Nephron (organoid): Measurements from ENCODE around the gene NTPCR.

Experiments used
- H3K27ac Mint-ChIP-seq, 3 experiments: 2 replicates each; pipeline ENCODE4 v1.8.0; 2020; ENCODE audit warnings: mixed read lengths in 3 of 3, mild to moderate bottlenecking in 2 of 3, moderate library complexity in 1 of 3
- H3K27me3 Mint-ChIP-seq: 2 replicates; pipeline ENCODE4 v1.8.0; 2021; ENCODE audit warnings: low read depth, mild to moderate bottlenecking, moderate library complexity, mixed read lengths
- H3K36me3 Mint-ChIP-seq: 2 replicates; pipeline ENCODE4 v1.8.0; 2020; ENCODE audit warnings: low read depth, mixed read lengths
- H3K4me1 Mint-ChIP-seq: 2 replicates; pipeline ENCODE4 v1.8.0; 2020; ENCODE audit warnings: mixed read lengths
- H3K4me3 Mint-ChIP-seq, 3 experiments: 2 replicates each; pipeline ENCODE4 v1.8.0; 2020; ENCODE audit warnings: mild to moderate bottlenecking in 3 of 3, mixed read lengths in 3 of 3, moderate library complexity in 2 of 3
- H3K9me3 Mint-ChIP-seq: 2 replicates; pipeline ENCODE4 v1.8.0; 2020; ENCODE audit warnings: mixed read lengths
- CTCF ChIP-seq, 3 experiments: fragments of 200-600 bp; sonication (generic); IDR thresholded peaks; one replicate each; pipeline ENCODE4 v1.5.0; 2021; ENCODE audit warnings: antibody characterized with exemption in 3 of 3; ENCODE audit not compliant: unreplicated experiment in 3 of 3

Gene NTPCR

GRCh38 chr1:232932486-232933425, 17.7 kb upstream of the NTPCR start:
- Mint-ChIP-seq H3K9me3 (no peaks in the 10 kb centered on the region), H3K27me3 (peaks cover 19% of the 10 kb centered on the region), H3K4me1 (peaks cover 9% of the 10 kb centered on the region), H3K27ac (no peak overlapping the region), H3K4me3 (no peak overlapping the region), H3K36me3 (no peaks in the 10 kb centered on the region)
- TF ChIP-seq CTCF (IDR thresholded peaks at IDR 0.05; ENCODE audit: unreplicated experiment in 3 of 3), result no peak

DNA sequence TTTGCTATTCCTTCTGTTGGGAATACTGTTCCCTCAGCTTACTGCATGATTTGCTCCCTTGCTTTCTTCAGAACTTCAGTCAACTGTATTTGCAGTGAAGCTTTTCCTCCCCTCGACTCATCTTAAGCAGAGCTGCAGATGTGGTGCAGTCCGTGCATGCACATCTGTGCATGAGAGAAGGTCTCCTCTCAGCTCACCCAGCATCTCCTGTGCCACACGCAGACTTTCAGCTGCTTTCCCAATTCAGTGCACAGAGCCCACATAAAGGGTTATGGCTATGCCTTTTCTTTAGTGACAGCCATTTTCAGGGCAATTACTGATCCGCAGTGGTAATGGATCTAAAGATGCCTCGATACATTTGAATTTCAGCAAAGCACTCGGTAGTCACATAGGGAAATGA, 13.5 kb upstream of the NTPCR start:
- H3K4me1 Mint-ChIP-seq, result no peaks in the 10 kb centered on the region
- peaks cover 10% of the 10 kb centered on the region for H3K27me3 Mint-ChIP-seq
- no peak overlapping the region for H3K27ac Mint-ChIP-seq
- H3K36me3 Mint-ChIP-seq, result no peaks in the 10 kb centered on the region
- TF ChIP-seq CTCF (IDR thresholded peaks at IDR 0.05; ENCODE audit: unreplicated experiment in 3 of 3), result no peak
- no peak overlapping the region for H3K4me3 Mint-ChIP-seq
- no peaks in the 10 kb centered on the region for H3K9me3 Mint-ChIP-seq

- Mint-ChIP-seq H3K27ac (no peak overlapping the region), H3K4me1 (no peaks in the 10 kb centered on the region), H3K9me3 (no peaks in the 10 kb centered on the region), H3K4me3 (no peak overlapping the region), H3K27me3 (peaks cover 10% of the 10 kb centered on the region), H3K36me3 (no peaks in the 10 kb centered on the region)
- no peak for TF ChIP-seq CTCF (IDR thresholded peaks at IDR 0.05; ENCODE audit: unreplicated experiment in 3 of 3)
Observed at GRCh38 chr1:232937741-232938375, 12.6 kb upstream of the NTPCR start.

GRCh38 chr1:232938926-232939325, 11.5 kb upstream of the NTPCR start:
- Mint-ChIP-seq H3K27ac (no peak overlapping the region), H3K27me3 (peaks cover 10% of the 10 kb centered on the region), H3K36me3 (no peaks in the 10 kb centered on the region), H3K9me3 (no peaks in the 10 kb centered on the region), H3K4me3 (no peak overlapping the region), H3K4me1 (peaks cover 5% of the 10 kb centered on the region)
- TF ChIP-seq CTCF (IDR thresholded peaks at IDR 0.05; ENCODE audit: unreplicated experiment in 3 of 3), result no peak

DNA sequence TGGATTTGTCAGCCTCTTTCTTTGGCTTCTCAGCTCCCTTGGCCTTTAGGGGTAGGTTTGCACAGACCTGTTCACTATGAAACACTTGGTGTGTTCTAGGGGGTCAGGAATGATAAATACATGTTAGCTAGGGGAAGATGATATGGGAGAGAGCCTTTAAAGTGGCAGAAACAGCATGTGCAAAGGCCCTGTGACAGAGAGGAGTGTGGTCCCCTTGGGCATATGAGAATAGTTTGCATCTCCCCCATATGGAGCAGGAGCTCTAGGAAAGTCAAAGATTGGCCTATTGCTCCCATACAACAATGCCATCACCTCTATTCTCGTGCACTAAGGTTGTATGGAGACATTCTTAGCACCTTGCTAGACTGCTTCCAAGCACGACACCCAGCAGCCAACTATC, 10.7 kb upstream of the NTPCR start:
- H3K4me3 Mint-ChIP-seq, result no peak overlapping the region
- no peaks in the 10 kb centered on the region for H3K36me3 Mint-ChIP-seq
- no peaks in the 10 kb centered on the region for H3K9me3 Mint-ChIP-seq
- no peak for TF ChIP-seq CTCF (IDR thresholded peaks at IDR 0.05; ENCODE audit: unreplicated experiment in 3 of 3)
- peaks cover 10% of the 10 kb centered on the region for H3K27me3 Mint-ChIP-seq
- peaks cover 6% of the 10 kb centered on the region for H3K4me1 Mint-ChIP-seq
- no peak overlapping the region for H3K27ac Mint-ChIP-seq
